SIG-M5 treated with dmso at 0.1 percent for 504 hours (cell line): Measurements from ENCODE around the gene POMGNT1.

Source experiments
- DNase-seq: peaks from one replicate; lab custom pipeline; 2025; ENCODE audit not compliant: unreplicated experiment; lab: John Stamatoyannopoulos, UW

Gene POMGNT1

DNA sequence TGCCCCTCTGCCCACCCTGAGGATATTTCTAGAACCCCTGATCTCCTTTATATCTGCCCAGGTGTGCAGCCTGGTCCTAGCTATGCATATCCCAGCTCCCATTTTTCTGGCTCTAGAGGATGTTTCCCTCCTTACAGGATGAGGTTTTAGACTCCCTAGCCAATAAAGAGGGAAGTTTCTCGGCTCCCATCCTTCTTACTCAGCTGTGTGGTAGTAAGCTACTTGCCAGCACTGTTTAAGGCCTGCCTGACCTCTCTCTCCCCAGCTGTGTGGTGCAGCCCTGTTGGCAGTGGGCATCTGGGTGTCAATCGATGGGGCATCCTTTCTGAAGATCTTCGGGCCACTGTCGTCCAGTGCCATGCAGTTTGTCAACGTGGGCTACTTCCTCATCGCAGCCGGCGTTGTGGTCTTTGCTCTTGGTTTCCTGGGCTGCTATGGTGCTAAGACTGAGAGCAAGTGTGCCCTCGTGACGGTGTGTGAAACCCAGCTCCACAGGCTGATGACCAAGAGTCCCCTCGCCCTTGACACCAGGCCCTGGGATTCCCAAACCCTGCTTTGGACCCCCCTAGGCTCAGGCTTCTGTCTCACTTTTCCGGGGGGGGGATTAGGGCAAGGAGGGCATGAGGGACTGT is 14.2 kb downstream of the POMGNT1 start:
- no peak for DNase-seq

DNA sequence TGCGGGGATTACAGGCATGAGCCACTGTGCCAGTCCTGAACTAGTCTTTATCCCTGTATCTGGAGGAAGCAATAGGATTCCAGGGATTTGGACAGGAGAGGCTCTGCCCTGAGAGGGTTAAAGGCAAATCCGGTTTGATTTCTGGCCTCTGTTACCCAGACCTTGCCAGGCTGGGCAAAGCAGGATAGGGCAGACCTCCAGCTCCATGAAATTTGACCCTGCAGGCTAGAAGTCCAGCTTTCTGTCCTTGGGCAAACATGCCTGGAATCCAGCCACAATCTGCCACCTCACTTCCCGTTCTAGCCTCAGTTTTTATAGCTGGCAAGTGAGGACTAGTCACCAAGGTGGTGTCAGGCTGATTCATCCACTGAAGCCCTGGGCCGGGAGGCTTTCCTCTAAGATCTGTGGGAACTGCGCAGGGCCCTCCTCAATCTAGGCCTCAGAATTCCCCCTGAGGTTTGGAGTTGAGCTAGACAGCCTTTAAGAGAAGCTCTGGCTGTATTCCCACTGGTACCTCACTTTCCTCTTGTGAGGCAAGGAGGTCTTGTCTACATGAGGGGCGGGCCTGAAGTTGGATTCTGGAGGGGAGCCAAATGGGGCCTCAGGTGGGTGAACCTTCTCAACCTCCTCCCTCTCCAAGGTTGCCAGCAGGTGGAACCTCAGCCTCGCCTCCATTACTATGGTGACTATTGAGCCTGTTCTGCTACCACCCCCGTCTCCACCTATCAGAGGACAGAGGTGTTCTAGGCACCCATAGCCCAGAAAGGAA is 15.0 kb downstream of the POMGNT1 start:
- DNase-seq: peak; percentile 48

DNA sequence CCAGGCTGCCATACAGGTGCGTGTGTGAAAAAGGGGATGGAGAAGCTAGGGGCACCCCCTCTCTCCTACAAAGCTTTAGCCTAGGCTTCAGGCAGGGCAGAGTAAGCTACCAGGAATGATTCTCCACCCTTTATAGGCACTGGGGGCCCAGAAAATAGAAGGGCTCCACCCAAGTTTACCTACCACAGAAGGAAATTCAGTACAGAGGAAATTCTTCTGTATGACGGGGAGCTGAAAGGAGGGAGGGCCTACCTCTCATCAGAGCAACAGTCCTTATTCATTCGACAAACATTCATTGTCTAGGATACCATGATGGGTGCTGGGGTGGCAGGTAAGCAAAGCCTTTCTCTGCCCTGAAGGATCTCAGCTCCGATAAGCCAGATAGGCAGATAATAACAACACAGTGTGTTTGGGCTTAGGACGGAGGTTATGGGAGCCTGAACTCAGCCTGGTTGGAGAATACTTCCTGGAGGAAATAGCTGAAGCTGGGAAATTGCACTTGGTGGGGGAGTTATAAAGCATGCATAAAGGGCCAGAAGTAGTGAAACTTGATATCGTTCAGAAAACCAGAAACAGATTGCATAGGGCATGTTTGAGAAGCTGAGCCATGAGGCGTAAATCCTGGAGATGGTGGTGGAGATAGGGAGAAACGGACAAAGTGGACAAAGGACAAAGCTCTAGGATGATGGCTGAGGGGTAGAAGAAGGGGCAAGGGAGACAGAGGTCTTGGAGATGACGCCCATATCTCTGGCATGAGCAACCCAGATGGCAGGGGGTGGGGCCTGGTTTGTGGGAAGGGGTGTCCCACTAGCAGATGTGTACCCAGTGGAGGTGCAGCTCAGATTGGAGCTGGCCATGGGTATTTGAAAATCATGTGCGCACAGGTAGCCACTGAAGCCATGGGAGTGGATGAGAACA is 16.6 kb downstream of the POMGNT1 start:
- peak; percentile 33 for DNase-seq

DNA sequence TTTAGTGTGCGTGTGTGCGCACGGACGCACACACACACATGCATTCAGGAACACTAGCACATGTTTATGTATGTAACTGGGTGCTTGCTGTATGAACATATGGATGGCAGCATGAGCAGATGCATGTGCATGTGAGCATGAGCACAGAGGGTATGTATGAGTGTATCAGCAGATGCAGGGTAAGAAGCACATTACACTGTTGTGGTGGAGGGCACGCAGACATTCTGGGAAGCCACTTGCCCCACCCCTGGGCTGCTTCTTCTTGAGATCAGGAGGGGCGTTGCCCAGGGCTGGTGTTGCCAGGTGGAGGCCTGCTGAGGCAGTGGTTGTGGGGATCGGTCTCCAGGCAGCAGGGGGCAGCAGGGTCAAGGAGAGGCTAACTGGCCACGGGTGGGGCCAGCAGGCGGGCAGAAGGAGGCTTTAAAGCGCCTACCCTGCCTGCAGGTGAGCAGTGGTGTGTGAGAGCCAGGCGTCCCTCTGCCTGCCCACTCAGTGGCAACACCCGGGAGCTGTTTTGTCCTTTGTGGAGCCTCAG is 18.1 kb downstream of the POMGNT1 start:
- DNase-seq: no peak

DNA sequence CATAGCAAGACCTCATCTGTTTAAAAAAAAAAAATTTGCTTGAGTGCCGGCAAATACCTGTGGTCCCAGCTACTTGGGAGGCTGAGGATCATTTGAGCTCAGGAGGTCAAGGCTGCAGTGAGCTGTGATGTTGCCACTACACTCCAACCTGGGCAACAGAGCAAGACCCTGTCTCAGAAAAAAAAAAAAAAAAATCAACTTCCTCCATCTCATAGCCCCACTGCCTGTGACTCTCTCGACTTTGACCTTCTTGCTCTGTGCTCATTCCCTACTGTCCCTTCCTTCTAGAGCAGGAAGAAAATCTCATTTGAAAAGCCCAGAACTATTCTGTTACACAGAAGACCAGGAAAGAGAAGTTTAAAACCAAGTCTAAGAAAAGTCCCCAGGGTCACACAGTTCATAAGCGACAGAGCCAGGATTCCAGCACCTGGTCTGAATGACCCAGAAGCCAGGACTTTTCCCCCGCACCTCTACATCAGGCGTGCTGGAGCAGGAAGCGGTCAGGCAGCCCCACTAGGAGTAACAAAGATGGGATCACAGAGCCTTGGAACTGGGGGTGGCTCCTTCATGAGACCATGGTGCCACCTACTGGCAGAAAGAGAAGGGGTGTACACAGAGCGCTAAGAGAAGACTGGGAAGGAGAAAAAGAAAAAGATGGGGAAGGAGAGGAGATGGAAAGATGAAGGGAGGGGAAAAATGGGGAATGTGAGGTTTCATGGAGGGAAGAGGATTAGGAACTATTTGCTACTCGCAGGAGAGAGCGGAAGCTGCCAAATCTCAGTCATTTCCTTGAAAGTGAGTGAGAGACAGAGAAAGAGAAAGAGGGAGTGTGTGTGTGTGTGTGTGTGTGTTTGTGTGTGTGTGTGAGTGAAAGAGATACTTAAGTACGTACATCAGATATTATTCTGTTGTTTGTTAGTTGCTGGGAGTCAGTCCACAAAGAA is 18.8 kb downstream of the POMGNT1 start:
- peak; percentile 73 for DNase-seq

GRCh38 chr1:46176211-46176865 is 21.9 kb downstream of the POMGNT1 start, which contains the start of gene P3R3URF:
Gene P3R3URF, minus strand, starts transcription at chr1:46176488. Its CDS starts 17 bp downstream, at chr1:46176471.
- DNase-seq: no peak

DNA sequence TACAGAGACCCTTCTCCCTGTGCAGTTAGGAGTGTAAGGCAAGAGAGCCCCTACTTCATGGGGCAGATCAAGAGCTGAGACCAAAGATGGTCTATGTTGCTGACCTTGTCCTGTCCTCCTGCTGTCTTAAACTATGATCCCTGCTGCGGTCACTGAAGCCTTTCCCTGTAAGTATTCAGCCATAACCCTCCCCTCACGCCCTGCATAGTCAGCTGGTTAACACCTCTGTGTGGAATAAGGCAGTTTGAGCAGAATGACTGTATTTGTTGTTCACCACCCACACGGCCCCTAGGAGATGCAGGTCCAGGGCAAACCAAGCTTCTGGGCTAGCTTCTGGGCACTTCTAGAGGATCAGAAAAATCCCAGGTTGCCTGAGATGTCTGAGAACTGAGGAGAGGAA is 23.0 kb downstream of the POMGNT1 start:
- no peak for DNase-seq

- no peak for DNase-seq
Observed at GRCh38 chr1:46174448-46175231, 23.6 kb downstream of the POMGNT1 start, which contains the start of gene TSPAN1. Gene TSPAN1, plus strand, starts transcription at chr1:46175087. Its CDS starts 6,021 bp downstream, at chr1:46181108.

DNA sequence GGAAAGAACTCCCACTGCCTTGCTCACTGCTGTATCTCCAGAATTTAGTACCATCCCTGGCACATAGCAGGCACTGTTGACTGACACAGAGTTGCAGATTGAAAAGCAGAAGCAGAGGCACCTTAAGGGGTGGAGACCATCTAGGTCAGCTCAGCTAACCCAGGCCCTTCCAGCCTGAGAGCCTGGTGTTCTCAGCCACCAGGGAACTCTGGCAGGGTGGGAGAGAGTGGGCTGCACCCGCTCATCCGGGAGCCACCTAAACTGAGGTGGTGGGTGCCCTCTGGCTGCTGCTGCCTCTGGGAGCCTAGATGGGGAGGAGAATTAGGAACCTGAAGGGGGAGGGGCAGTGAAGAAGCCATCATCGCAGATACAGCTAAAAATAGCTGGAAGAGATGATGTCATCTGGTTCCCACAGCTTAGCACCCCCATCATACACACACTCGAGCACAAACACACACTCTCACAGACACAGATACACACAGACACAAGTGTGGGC is 24.8 kb downstream of the POMGNT1 start:
- DNase-seq: peak; percentile 22

GRCh38 chr1:46172321-46172720 is 25.9 kb downstream of the POMGNT1 start:
- DNase-seq: no peak

DNA sequence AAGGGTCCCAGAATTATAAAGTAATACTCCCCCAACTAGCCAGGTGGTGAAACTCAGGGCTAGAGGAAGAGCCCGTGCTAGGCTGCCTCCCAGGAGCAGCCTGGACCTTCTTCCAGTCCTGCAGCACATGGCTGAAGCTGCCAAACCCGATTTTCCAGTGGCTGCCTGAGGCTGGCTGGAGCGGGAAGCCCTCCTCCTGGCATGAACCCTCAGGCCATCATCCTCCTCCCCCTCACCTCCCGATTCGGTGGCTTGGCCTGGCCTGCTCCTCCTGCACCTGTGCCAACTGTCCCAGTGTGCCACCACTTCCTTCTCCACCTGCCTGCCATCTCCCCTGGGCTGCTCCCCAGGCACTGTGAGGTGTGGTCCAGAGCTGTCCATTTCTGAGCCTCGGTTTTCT is 26.4 kb downstream of the POMGNT1 start:
- peak; percentile 52 for DNase-seq

- DNase-seq: no peak
Observed at GRCh38 chr1:46171351-46171750, 26.9 kb downstream of the POMGNT1 start.

- no peak for DNase-seq
Observed at GRCh38 chr1:46169811-46170454, 28.3 kb downstream of the POMGNT1 start.

GRCh38 chr1:46168477-46168876 is 29.8 kb downstream of the POMGNT1 start:
- no peak for DNase-seq

GRCh38 chr1:46166521-46167462 is 31.4 kb downstream of the POMGNT1 start:
- no peak for DNase-seq

DNA sequence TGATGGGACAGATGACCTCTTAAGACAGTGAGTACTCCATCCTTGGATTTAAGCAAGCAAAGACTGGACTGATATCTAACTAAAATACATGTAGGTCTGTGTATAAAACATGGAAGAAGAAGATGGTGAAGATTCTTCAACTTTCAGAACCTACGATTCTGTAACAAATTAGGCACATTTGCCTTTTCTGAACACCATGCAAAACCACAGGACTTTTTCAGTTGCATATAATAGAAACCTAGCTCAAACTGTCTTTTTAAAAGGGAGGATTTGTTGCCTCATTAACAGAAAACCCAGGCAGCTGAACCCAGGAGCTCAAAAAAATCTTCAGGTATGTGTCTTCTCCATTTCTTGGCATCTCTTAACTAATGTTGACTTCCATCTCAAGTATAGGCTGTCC is 38.0 kb downstream of the POMGNT1 start:
- DNase-seq: no peak

DNA sequence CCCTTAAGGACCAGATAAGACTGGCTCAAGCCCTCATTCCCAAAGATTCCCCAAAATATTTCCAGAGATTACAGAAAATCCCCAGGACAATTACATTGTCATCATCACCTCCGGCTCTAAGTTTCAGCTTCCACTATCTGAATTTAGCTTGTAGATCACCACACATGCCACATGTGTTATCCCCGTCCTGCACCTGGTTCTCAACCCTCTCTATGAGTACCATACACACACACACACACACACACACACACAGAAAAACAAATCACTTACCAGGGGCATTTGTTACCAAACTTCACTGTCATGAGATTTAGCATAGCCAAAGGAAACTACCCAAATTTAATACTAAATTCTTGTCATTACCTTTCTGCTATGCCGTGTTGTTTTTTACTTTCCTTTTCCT is 38.7 kb downstream of the POMGNT1 start:
- no peak for DNase-seq
